ENCODE results near the gene CAGE1.

CAGE1 gene

DNA sequence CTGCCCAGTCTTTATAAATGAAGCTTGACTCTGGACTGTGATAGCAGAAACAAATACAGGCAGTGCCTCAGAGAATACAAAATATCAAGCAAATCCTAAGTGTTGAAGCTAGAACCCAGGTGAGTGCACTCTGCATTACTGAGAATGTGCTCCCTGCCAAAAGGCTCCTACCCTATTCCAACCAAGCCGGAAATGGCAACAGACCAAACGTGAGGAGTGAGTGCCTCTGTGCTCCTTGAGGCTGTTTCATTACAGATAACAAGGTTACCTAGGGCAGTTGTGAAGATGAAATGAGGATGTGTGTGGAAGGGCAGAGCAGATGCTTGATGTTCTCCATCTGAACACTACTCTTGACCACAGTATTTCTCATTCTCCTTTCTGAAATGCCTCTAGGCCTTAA, 105.9 kb downstream of the CAGE1 start:
- H3K27me3 ChIP-seq (ENCODE audit: control insufficient read depth, low read length), result no peaks in the 10 kb centered on the region
- TF ChIP-seq EZH2phosphoT487 (IDR thresholded peaks at IDR 0.05; ENCODE audit: borderline replicate concordance, low read length), result no peak
- TF ChIP-seq, protein P1, sequence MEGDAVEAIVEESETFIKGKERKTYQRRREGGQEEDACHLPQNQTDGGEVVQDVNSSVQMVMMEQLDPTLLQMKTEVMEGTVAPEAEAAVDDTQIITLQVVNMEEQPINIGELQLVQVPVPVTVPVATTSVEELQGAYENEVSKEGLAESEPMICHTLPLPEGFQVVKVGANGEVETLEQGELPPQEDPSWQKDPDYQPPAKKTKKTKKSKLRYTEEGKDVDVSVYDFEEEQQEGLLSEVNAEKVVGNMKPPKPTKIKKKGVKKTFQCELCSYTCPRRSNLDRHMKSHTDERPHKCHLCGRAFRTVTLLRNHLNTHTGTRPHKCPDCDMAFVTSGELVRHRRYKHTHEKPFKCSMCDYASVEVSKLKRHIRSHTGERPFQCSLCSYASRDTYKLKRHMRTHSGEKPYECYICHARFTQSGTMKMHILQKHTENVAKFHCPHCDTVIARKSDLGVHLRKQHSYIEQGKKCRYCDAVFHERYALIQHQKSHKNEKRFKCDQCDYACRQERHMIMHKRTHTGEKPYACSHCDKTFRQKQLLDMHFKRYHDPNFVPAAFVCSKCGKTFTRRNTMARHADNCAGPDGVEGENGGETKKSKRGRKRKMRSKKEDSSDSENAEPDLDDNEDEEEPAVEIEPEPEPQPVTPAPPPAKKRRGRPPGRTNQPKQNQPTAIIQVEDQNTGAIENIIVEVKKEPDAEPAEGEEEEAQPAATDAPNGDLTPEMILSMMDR (IDR thresholded peaks at IDR 0.05; ENCODE audit: low read depth, low read length, poor library complexity, severe bottlenecking), result no peak
- H3K79me2 ChIP-seq (ENCODE audit: control insufficient read depth, low read length), result no peaks in the 10 kb centered on the region
- peaks cover 14% of the 10 kb centered on the region for H3F3A ChIP-seq (ENCODE audit: control insufficient read depth, insufficient read depth)
- peaks cover 42% of the 10 kb centered on the region for H3K36me3 ChIP-seq (ENCODE audit: control insufficient read depth, low read length)
- H4K20me1 ChIP-seq (ENCODE audit: control insufficient read depth, insufficient read depth, low read depth, low read length), result no peaks in the 10 kb centered on the region
- no peaks in the 10 kb centered on the region for H3K9me3 ChIP-seq (ENCODE audit: control insufficient read depth, insufficient read depth, low read length)
- no peaks in the 10 kb centered on the region for H3K9me2 ChIP-seq (replicated peaks; ENCODE audit: control insufficient read depth, low read length)
- no peak overlapping the region for H3K4me2 ChIP-seq (ENCODE audit: low read length)
- H3K4me3 ChIP-seq (ENCODE audit: low read length), result no peak overlapping the region
- no peak overlapping the region for H3K27ac ChIP-seq (ENCODE audit: low read depth, low read length)
- H3K4me1 ChIP-seq (ENCODE audit: control insufficient read depth, low read length), result peaks cover 5% of the 10 kb centered on the region

DNA sequence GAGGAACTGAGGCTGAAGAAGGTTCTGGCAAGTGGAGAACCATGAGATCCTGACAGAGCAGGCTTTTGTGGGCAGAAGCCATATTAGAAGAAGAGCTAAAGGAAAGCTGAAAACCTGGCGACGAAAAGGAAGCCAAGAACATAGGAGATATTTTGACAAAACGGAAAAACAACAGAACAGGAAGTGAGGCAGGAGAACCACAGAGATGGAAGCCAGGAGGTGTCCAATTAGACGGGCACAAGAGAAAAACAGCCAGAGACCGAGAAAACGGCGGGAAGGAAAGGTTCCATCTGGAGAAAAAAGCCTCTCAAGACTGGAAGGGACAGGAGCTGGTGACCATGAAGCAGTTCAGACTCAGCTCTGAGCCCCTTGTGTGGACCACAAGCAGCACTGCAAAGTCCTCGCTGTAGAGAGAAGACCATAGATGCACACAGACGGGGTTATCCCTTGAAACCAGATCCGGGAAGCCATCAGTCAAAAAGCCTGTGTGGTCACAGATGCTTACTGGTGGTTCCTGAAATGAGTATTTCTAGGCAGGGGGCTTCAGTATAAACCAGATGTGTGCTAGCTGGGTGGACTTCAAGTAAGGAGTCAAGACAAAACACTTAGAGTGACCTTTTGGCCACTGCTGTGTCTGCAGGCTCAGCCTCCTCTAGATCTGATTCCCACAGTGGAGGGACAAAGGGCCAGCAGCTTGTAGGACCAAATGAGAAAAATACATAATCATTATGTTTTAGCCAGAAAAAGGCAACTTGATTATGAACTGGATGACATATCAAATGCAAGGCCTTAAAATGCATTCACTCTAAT, 107.2 kb downstream of the CAGE1 start:
- H3K4me1 ChIP-seq (ENCODE audit: control insufficient read depth, low read length), result peaks cover 19% of the 10 kb centered on the region
- H3K9me3 ChIP-seq (ENCODE audit: control insufficient read depth, insufficient read depth, low read length), result no peaks in the 10 kb centered on the region
- no peaks in the 10 kb centered on the region for H3K9me2 ChIP-seq (replicated peaks; ENCODE audit: control insufficient read depth, low read length)
- H3K4me3 ChIP-seq (ENCODE audit: low read length), result no peak overlapping the region
- H3K27ac ChIP-seq (ENCODE audit: low read depth, low read length), result no peak overlapping the region
- H3K27me3 ChIP-seq (ENCODE audit: control insufficient read depth, low read length), result no peaks in the 10 kb centered on the region
- H3K4me2 ChIP-seq (ENCODE audit: low read length), result no peak overlapping the region
- no peaks in the 10 kb centered on the region for H3K79me2 ChIP-seq (ENCODE audit: control insufficient read depth, low read length)
- peaks cover 29% of the 10 kb centered on the region for H3K36me3 ChIP-seq (ENCODE audit: control insufficient read depth, low read length)
- no peak for TF ChIP-seq EZH2phosphoT487 (IDR thresholded peaks at IDR 0.05; ENCODE audit: borderline replicate concordance, low read length)
- TF ChIP-seq, protein P1 (IDR thresholded peaks at IDR 0.05; ENCODE audit: low read depth, low read length, poor library complexity, severe bottlenecking), result no peak
- H3F3A ChIP-seq (ENCODE audit: control insufficient read depth, insufficient read depth), result peaks cover 17% of the 10 kb centered on the region
- no peaks in the 10 kb centered on the region for H4K20me1 ChIP-seq (ENCODE audit: control insufficient read depth, insufficient read depth, low read depth, low read length)
